PC-3 (cell line): ENCODE measurements around the gene TRAK1. TPM values are rescaled to one million over a fixed set of nuclear protein-coding genes. Genes with fewer than 3 reads are reported as not detected.

Source experiments
- ATAC-seq: fragments of 200-7000 bp; cut with Tn5 transposase; 2 replicates; pipeline ENCODE4 v1.9.1; 2020; ENCODE audit warnings: mild to moderate bottlenecking, moderate library complexity
- BruUV-seq: library from RNA; stranded (reverse); fragments of 400-500 nt; replicated peaks from 2 replicates; lab custom pipeline; 2021; lab: Mats Ljungman, UMichigan
- CTCF ChIA-PET: fragments of 300-600 bp; sonication (Branson Sonifier 250); formaldehyde crosslinking; loops from one replicate; lab custom pipeline; 2022; ENCODE audit warnings: antibody characterized with exemption; lab: Charles Lee
- POLR2A ChIA-PET: fragments of 300-600 bp; sonication (Branson Sonifier 250); formaldehyde crosslinking; loops from one replicate; lab custom pipeline; 2022; ENCODE audit warnings: antibody characterized with exemption; ENCODE audit not compliant: unreplicated experiment; lab: Charles Lee
- DNase-seq: peaks from one replicate; pipeline ENCODE4 v3.0.0-alpha.2; 2015
- H2AFZ ChIP-seq: fragments of 300-600 bp; sonication (generic); 2 replicates; pipeline ENCODE4 v1.6.0; 2016; ENCODE audit warnings: antibody characterized with exemption, low read length
- H3F3A ChIP-seq: fragments of 300-600 bp; sonication (generic); one replicate; pipeline ENCODE4 v1.6.0; 2017; ENCODE audit warnings: antibody characterized with exemption, low read length, control low read depth, mild to moderate bottlenecking; ENCODE audit not compliant: unreplicated experiment
- H3K27ac ChIP-seq: fragments of 300-600 bp; sonication (generic); 2 replicates; pipeline ENCODE4 v1.5.1; 2016; ENCODE audit warnings: mild to moderate bottlenecking, low read length
- H3K27me3 ChIP-seq: fragments of 300-600 bp; sonication (generic); 2 replicates; pipeline ENCODE4 v1.6.1; 2016; ENCODE audit warnings: low read length, mixed read lengths
- H3K36me3 ChIP-seq: fragments of 300-600 bp; sonication (generic); 2 replicates; pipeline ENCODE4 v1.6.1; 2016; ENCODE audit warnings: low read depth, mixed run types, low read length, mixed read lengths
- H3K4me1 ChIP-seq: fragments of 300-600 bp; sonication (generic); 2 replicates; pipeline ENCODE4 v1.5.1; 2016; ENCODE audit warnings: low read length; ENCODE audit not compliant: insufficient read depth
- H3K4me2 ChIP-seq: fragments of 300-600 bp; sonication (generic); 2 replicates; pipeline ENCODE4 v1.6.0; 2016; ENCODE audit warnings: low read length
- H3K4me3 ChIP-seq: fragments of 300-600 bp; sonication (generic); 2 replicates; pipeline ENCODE4 v1.5.1; 2016; ENCODE audit warnings: mild to moderate bottlenecking, low read length, mixed read lengths
- H3K79me2 ChIP-seq: fragments of 300-600 bp; sonication (generic); 2 replicates; pipeline ENCODE4 v1.6.1; 2017; ENCODE audit warnings: low read length, mixed read lengths
- H3K9ac ChIP-seq: fragments of 300-600 bp; sonication (generic); 2 replicates; pipeline ENCODE4 v1.6.0; 2016; ENCODE audit warnings: mild to moderate bottlenecking, low read length
- H3K9me2 ChIP-seq: fragments of 300-600 bp; sonication (generic); replicated peaks from 2 replicates; pipeline ENCODE4 v1.6.1; 2016; ENCODE audit warnings: mixed run types, low read length, mixed read lengths
- H3K9me3 ChIP-seq: fragments of 300-600 bp; sonication (generic); 2 replicates; pipeline ENCODE4 v1.6.1; 2016; ENCODE audit warnings: low read length, mixed read lengths
- H4K20me1 ChIP-seq: fragments of 300-600 bp; sonication (generic); 2 replicates; pipeline ENCODE4 v1.6.1; 2016; ENCODE audit warnings: low read length, mixed read lengths
- CTCF ChIP-seq: fragments of 300-600 bp; sonication (generic); conservative IDR thresholded peaks from 2 replicates; pipeline ENCODE4 v1.5.1; 2017; ENCODE audit warnings: antibody characterized with exemption, low read depth, mild to moderate bottlenecking, low read length
- EZH2 ChIP-seq: fragments of 300-600 bp; sonication (generic); IDR thresholded peaks from one replicate; pipeline ENCODE4 v1.6.1; 2017; ENCODE audit warnings: antibody characterized with exemption, mild to moderate bottlenecking, low read length; ENCODE audit not compliant: unreplicated experiment
- EZH2phosphoT487 ChIP-seq: fragments of 300-600 bp; sonication (generic); IDR thresholded peaks from 2 replicates; pipeline ENCODE4 v1.6.1; 2018; ENCODE audit warnings: mild to moderate bottlenecking, antibody characterized with exemption, low read length, borderline replicate concordance
- intact Hi-C: fragments of 100-400 bp; cut with micrococcal nuclease; formaldehyde crosslinking; loops from 2 replicates; pipeline ENCODE4 v1.9.0; 2023
- total RNA-seq: library from RNA; depleted of rRNA; stranded (reverse); fragments of >200 nt; gene quantifications from 2 replicates; pipeline ENCODE4 v1.2.3, GENCODE V29; 2014

TRAK1 gene
- total RNA-seq, 1 experiment from 2014 or later, result 23.4 TPM

DNA sequence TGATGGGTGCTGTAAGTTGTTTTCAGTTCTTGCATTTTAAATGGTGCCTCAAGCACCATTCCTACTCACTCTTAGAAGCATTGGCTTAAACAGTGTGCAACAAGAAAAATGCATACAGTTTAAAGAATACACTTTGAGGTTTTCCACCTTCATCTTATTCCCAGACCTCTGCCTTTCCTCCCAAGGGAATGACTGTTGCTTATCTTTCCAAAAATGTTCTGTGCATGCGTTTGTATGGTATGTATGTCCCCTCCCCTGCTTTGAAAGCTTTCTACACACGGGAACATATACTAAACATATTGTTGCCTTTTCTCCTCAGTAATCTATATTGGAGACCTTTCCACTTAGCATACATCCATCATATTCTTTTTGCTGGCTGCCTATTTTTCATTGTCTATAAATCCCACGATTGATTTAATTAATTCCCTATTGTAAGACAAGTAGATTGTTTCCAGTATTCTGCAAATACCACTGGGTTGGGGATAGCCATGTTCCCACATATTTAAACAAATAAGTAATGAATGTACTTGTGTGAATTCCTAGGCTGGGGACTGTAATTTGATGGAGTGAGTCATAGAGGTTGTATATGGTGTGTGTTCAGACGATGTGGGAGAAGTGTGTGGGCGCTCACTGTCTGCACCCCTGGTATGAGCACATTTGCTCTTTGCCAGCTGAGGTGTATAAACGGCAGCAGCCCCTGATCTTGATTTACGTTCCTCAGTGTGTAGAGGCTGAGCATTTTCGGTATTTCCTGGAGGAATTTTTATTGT is 5.8 kb downstream of the TRAK1 start:
- no peak for TF ChIP-seq EZH2
- TF ChIP-seq EZH2phosphoT487, result no peak
- no peak for TF ChIP-seq CTCF
- no peak overlapping the region for H3K4me2 ChIP-seq

GRCh38 chr3:42097566-42097946 is 6.4 kb downstream of the TRAK1 start:
- no TSS peak for BruUV-seq
- ATAC-seq (peak; percentile 13), DNase-seq (no peak)
- CTCF ChIA-PET, result interaction anchor here (0.5 kb wide), 1 partner anchor 25 kb away, joined by 4 read pairs; no protein-coding TSS in a partner anchor
- no peak overlapping the region for H3K9ac ChIP-seq
- no peaks in the 10 kb centered on the region for H3K9me2 ChIP-seq
- H2AFZ ChIP-seq, result no peak overlapping the region
- no peak for TF ChIP-seq EZH2
- TF ChIP-seq CTCF, result 0 out of 2 replicates have a peak, but pooled peaks have one; percentile 13
- H4K20me1 ChIP-seq, result no peaks in the 10 kb centered on the region
- no peaks in the 10 kb centered on the region for H3K36me3 ChIP-seq
- intact Hi-C loops, result loop anchor here (1.0 to 5.0 kb wide), 3 partner anchors 17 to 85 kb away; no protein-coding TSS in a partner anchor
- no peaks in the 10 kb centered on the region for H3K79me2 ChIP-seq
- no peak overlapping the region for H3K4me2 ChIP-seq
- H3K27me3 ChIP-seq, result no peaks in the 10 kb centered on the region
- H3K9me3 ChIP-seq, result no peaks in the 10 kb centered on the region
- no peak overlapping the region for H3K27ac ChIP-seq
- H3K4me3 ChIP-seq, result no peak overlapping the region
- H3F3A ChIP-seq, result no peaks in the 10 kb centered on the region
- H3K4me1 ChIP-seq, result 0 out of 2 replicates have a peak, but pooled peaks cover 5% of the 10 kb centered on the region
- POLR2A ChIA-PET, result no interaction called here

More for the DNA sequence above, 5.8 kb downstream of the TRAK1 start:
- ChIA-PET CTCF (interaction anchor here (0.5 kb wide), 1 partner anchor 24 kb away, joined by 4 read pairs; no protein-coding TSS in a partner anchor), POLR2A (no interaction called here)
- Histone ChIP-seq H3K79me2 (no peaks in the 10 kb centered on the region), H4K20me1 (no peaks in the 10 kb centered on the region), H3K27ac (no peak overlapping the region), H3F3A (no peaks in the 10 kb centered on the region), H3K27me3 (no peaks in the 10 kb centered on the region), H3K4me1 (0 out of 2 replicates have a peak, but pooled peaks cover 5% of the 10 kb centered on the region), H3K9ac (no peak overlapping the region), H3K4me3 (no peak overlapping the region), H3K36me3 (no peaks in the 10 kb centered on the region), H3K9me2 (no peaks in the 10 kb centered on the region), H2AFZ (no peak overlapping the region), H3K9me3 (no peaks in the 10 kb centered on the region)
- peak; percentile 63 for ATAC-seq
- BruUV-seq, result no TSS peak
- DNase-seq, result no peak
- intact Hi-C loops, result loop anchor here (1.0 to 5.0 kb wide), 3 partner anchors 16 to 85 kb away; no protein-coding TSS in a partner anchor
